ENCODE results near the gene XRN2.
"Not testable (repeated sequence)": the region's sequence is repeated elsewhere in the genome, so short reads cannot be mapped to it uniquely, and the experiment has no call there.

XRN2 gene

GRCh38 chr20:21391185-21391971 lies 88.2 kb downstream of the XRN2 start:
- no peak for DNase-seq

GRCh38 chr20:21391972-21392352 lies 88.8 kb downstream of the XRN2 start:
- DNase-seq = no peak

DNA sequence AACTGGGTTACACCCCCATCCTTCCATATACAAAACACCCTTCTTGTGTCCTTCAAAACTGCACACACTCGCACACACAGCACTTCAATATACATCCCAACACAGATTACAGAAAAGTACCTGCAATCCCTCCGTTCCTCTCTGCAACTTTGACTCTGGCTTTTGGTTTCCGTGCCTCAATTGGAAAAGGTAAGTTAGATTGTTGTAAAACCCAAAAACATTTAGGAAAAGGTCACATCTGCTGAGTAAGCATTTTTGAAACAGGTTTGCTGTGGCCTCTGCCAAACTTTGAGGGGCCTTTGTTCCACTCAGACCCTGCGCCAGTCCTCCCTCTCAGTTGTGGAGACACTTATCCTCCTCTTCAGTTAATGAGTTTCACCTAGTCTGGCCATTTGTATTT lies 90.0 kb downstream of the XRN2 start:
- DNase-seq = no peak

GRCh38 chr20:21393816-21394519 lies 90.8 kb downstream of the XRN2 start:
- DNase-seq = no peak

DNA sequence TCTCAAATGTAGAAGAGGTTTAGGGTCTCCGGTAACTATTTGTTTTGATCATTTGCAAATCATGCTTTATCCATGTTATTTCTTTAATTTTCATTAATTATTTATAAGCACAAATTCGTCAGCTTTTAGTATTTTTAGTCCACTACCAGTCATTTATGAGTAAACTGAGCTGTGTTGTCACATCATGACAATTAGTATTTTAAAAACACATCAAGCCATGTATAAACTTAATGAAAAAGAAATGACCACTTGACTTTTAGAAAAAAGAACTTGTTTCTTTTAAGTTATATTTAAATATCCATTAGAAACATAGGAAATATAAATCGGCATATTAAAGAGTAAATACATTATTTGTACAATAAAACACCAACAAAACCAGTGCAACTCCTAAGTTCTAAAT lies 91.4 kb downstream of the XRN2 start:
- no peak for DNase-seq

GRCh38 chr20:21395051-21395665 lies 92.0 kb downstream of the XRN2 start:
- no peak for DNase-seq

DNA sequence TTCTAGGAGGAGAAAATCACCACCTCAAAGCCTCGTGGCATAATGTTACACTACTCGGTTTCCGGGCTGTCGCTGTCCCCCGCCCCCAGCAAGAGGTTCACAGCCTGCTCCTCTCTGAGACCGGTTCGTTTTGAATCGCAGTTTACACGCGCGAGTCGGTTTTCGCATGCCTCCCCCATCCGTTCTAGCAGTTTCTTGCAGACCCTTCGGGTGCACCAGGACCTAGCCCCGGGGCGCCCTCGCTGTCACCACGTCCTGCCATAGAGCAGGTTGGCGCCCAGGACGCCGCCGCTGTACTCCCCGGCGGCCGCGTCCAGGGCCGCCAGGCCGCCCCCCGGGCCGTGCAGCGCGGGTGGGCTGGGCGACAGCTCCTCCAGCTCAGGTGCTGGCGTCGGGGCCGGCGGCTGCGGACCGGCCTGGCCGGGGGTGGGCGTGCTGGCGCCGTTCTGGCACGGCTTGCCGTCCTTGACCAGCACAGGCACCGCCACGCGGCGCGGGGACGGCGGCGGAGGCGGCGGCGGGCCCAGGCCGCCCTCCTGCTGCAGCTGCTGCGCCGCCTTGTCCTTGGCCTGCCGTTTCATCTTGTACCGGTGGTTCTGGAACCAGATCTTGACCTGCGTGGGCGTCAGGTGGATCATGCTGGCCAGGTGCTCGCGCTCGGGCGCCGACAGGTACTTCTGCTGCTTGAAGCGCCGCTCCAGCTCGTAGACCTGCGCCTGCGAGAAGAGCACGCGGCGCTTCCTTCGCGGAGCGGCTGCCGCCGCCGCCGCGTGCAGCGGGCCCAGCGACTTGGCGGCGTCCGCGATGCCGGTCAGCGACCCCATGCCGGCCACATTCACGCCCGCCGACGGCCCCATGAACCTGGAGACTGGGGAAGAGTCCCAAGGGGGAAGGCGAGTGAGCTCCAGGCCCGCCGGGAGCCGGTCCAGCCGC lies 92.8 kb downstream of the XRN2 start:
- peak; percentile 6 for DNase-seq

- no peak for DNase-seq
Observed at GRCh38 chr20:21396599-21397340, 93.6 kb downstream of the XRN2 start.

DNA sequence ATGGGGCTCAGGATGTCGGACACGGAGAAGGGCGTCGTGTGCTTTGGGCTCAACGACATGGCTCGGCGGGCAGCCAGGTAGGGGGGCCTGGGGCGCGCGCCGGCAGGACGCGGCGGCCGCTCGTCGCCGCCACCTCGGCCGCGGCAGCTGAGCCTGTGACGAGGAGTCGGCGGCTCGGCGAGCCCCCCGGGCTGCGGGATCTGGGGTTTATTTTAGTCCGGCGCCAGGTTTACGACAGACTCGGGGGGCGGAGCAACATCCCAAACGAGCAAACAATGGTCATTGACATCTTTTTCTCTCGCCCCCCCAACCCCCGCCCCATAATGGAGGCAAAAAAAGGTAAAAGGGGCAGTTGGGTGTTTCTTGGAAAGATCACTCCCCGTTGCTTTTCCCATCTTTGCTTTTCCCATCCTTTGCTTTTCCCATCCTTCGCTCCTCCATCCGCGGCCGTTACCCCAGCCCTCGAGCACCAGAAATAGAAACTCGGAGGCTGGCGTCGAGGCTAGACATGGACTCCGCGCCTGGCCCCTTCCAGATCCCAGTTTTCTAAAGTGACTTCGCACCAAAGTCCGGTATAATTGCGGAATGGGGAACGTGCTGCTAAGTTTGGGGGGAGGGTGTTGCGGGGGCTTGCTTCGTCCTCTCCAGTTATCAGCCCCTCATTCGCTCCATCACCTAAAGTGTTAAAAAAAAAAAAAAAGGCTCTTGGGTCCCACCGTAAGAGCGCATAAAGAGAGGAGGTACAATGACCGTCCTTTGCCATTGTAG lies 94.4 kb downstream of the XRN2 start, which contains the start of gene NKX2-4:
Gene NKX2-4, minus strand, starts transcription at position 186 of the 768 bp plus-strand sequence. Its CDS starts 127 bp downstream, at position 59.
- DNase-seq = no peak

DNA sequence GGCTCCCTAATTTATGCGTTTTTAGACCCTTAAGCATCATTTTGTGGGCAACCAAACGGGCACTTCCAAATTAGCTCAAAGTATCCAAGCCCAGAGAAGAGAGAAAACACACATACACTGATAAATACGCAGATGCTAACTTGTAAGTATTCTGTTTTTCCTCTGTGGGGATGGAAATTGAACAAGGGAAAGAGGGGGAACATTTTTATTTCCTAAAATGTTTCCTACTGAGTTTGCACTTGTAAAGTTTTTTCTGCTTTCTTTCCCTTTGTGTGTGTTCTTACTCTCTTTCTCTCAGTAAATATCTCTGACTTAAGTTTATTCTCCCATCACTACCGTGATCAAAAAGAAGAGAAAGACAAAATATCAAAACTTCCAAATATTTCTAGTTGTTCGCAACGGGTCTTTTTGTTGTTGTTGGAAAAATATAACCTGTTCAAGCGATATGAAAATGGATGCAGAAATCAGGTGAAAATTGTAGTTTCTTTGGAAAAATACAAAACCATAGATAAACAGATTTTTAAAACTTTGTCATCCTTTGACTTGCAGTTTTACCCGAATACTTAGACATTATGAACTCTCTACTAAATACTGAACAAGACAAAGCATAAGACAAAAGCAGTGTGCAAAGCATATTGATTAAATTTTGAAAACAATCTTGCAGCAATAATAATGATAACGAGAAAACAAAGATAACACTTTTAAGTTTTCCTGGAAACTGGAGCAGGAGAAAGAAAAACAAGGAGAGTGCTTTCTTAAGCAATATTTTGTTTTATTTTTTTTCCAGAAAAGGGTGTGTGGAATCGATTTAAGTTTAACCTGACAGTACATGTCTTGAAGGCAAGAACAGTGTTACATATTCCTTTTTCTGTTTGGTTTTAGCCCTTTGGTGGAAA lies 95.2 kb downstream of the XRN2 start:
- DNase-seq = no peak

DNA sequence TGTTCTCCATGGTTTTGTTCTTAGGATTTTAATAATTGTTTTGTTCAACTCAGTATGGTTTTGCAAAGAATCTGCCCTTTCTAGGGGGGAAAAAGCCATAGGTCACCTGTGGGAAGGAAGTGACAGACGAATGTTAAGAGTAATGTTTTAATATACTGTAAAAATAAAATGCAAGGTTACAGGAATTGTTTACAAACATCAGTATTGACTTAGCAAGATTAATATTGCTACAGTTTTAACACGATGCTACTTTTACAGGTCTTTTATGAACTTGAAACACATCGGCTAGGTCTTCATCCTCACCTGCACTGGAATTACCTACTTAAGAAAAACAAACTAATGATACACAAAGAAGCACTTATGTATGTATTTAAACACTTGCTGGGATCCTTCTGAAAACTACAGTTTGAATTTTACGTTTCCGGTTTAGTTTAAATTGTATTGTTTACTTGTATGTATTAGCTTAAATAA lies 95.9 kb downstream of the XRN2 start:
- no peak for DNase-seq

DNA sequence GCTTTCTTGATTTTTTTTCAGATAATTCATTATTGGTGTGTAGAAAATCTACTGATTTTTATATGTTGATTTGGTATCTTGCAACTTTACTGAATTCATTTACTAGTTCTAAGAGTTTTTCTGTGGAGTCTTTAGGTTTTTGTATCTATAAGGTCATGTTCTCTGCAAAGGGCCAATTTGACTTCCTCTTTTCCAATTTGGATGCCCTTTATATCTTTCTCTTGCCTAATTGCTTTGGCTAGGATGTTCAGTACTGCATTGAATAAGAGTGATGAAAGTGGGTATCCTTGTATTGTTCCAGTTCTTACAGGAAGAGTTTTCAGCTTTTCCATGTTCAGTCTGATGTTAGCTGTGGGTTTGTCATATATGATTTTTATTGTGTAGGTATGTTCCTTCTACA lies 108.6 kb downstream of the XRN2 start:
- no peak for DNase-seq

- not testable (repeated sequence) for DNase-seq
Observed at GRCh38 chr20:21413996-21414395, 110.9 kb downstream of the XRN2 start.

DNA sequence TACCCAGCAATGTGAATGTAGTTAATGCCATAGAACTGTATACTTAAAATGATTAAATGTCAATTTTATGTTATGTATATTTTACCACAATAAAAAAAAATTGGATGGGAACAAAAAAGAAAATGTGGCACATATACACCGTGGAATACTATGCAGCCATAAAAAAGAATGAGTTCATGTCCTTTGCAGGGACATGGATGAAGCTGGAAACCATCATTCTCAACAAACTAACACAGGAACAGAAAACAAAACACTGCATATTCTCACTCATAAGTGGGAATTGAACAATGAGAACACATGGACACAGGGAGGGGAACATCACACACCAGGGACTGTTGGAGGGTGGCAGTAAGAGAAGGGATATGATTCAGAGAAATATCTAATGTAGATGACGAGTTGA lies 116.0 kb downstream of the XRN2 start:
- DNase-seq = not testable (repeated sequence)

GRCh38 chr20:21421601-21422236 lies 118.6 kb downstream of the XRN2 start:
- DNase-seq = no peak

DNA sequence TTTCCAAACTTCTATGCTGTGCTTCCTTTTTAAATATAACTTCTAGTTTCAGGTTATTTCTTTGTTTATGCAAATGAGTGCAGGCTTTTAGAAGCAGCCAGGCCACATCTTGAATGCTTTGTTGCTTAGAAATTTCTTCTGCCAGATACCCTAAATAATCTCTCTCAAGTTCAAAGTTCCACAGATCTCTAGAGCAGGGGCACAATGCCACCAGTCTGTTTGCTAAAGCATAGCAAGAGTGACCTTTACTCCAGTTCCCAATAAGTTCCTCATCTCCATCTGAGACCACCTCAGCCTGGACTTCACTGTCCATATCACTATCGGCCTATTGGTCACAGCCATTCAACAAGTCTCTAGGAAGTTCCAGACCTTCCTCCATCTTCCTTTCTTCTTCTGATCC lies 120.6 kb downstream of the XRN2 start:
- not testable (repeated sequence) for DNase-seq

DNA sequence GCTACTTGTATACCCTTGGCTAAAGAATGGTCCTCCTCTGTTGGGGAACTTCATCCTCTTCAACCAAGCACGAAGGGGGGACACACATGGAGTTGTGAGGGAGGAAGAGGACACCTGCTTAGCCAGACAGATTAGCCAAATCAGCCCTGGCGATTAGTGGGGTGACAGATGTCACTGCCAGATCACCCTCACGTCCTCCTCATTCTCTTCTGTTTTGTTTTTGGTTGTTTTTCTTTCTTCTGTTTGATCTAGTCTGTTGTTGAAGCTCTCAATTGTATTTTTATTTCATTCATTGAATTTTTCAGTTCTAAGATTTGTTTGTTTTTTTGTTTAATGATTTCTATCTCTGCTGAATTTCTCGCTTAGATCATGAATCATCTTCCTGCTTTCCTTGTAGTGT lies 121.7 kb downstream of the XRN2 start:
- no peak for DNase-seq

- DNase-seq = no peak
Observed at GRCh38 chr20:21430020-21430419, 126.9 kb downstream of the XRN2 start.

- no peak for DNase-seq
Observed at GRCh38 chr20:21432911-21433310, 129.8 kb downstream of the XRN2 start.

Data from stimulated activated naive CD4-positive, alpha-beta T cell treated with Interleukin-2 at 50 U/mL for 16 hours (primary cell).